ENCODE measurements around the gene DEPDC5. TPM values are rescaled to one million over a fixed set of nuclear protein-coding genes. Genes with fewer than 3 reads are reported as not detected.

The DEPDC5 gene
- total RNA-seq, 6 experiments from 2014 or later, result 9.7 to 14.3 (median 12.5) TPM

- no peaks in the 10 kb centered on the region for H3K9me3 Mint-ChIP-seq
- peaks cover 15% of the 10 kb centered on the region for H3K36me3 Mint-ChIP-seq (ENCODE audit: low read depth)
- no peak overlapping the region for H3K4me3 Mint-ChIP-seq
- H3K27ac Mint-ChIP-seq, result no peak overlapping the region
- peaks cover 45% of the 10 kb centered on the region for H3K4me1 Mint-ChIP-seq (ENCODE audit: low read depth)
- DNase-seq, result no peak
- no peak for TF ChIP-seq CTCF (IDR thresholded peaks at IDR 0.05)
- no peaks in the 10 kb centered on the region; the same call in none of the 2 replicates for H3K27me3 Mint-ChIP-seq (ENCODE audit: insufficient read depth)
These were observed 194.2 kb downstream of the DEPDC5 start for GRCh38 chr22:31948002-31948401.

- no peak for DNase-seq
- Mint-ChIP-seq H3K36me3 (ENCODE audit: low read depth) (peaks cover 32% of the 10 kb centered on the region), H3K4me3 (0 out of 2 replicates have a peak overlapping the region, but pooled peaks have one; percentile 17), H3K27ac (peak overlapping the region; percentile 86), H3K4me1 (ENCODE audit: low read depth) (peaks cover 58% of the 10 kb centered on the region), H3K9me3 (no peaks in the 10 kb centered on the region), H3K27me3 (ENCODE audit: insufficient read depth) (no peaks in the 10 kb centered on the region; the same call in 1 of the 2 replicates)
- TF ChIP-seq CTCF (IDR thresholded peaks at IDR 0.05), result peak; percentile 18; the same call in 1 of the 2 replicates
These were observed 196.4 kb downstream of the DEPDC5 start for GRCh38 chr22:31950226-31950625.

- no peaks in the 10 kb centered on the region for H3K9me3 Mint-ChIP-seq
- H3K4me1 Mint-ChIP-seq (ENCODE audit: low read depth), result peaks cover 65% of the 10 kb centered on the region
- no peaks in the 10 kb centered on the region; the same call in 1 of the 2 replicates for H3K27me3 Mint-ChIP-seq (ENCODE audit: insufficient read depth)
- TF ChIP-seq CTCF (IDR thresholded peaks at IDR 0.05), result no peak
- peak overlapping the region; percentile 34 for H3K4me3 Mint-ChIP-seq
- H3K27ac Mint-ChIP-seq, result peak overlapping the region; percentile 88
- peaks cover 41% of the 10 kb centered on the region for H3K36me3 Mint-ChIP-seq (ENCODE audit: low read depth)
- no peak for DNase-seq
These were observed 197.6 kb downstream of the DEPDC5 start for GRCh38 chr22:31951194-31952093.

GRCh38 chr22:31952094-31952401 lies 198.2 kb downstream of the DEPDC5 start:
- H3K27me3 Mint-ChIP-seq (ENCODE audit: insufficient read depth), result no peaks in the 10 kb centered on the region; the same call in 1 of the 2 replicates
- peak overlapping the region; percentile 88 for H3K27ac Mint-ChIP-seq
- peaks cover 47% of the 10 kb centered on the region for H3K36me3 Mint-ChIP-seq (ENCODE audit: low read depth)
- peaks cover 65% of the 10 kb centered on the region for H3K4me1 Mint-ChIP-seq (ENCODE audit: low read depth)
- H3K9me3 Mint-ChIP-seq, result no peaks in the 10 kb centered on the region
- peak; percentile 9 for DNase-seq
- peak; percentile 44; the same call in 1 of the 2 replicates for TF ChIP-seq CTCF (IDR thresholded peaks at IDR 0.05)
- H3K4me3 Mint-ChIP-seq, result peak overlapping the region; percentile 34

- Mint-ChIP-seq H3K9me3 (no peaks in the 10 kb centered on the region), H3K36me3 (ENCODE audit: low read depth) (peaks cover 48% of the 10 kb centered on the region), H3K4me3 (peak overlapping the region; percentile 34), H3K27ac (peak overlapping the region; percentile 88), H3K27me3 (ENCODE audit: insufficient read depth) (no peaks in the 10 kb centered on the region; the same call in 1 of the 2 replicates), H3K4me1 (ENCODE audit: low read depth) (peaks cover 65% of the 10 kb centered on the region)
- peak; percentile 87 for DNase-seq
- TF ChIP-seq CTCF (IDR thresholded peaks at IDR 0.05), result no peak; the same call in 1 of the 2 replicates
These were observed 198.7 kb downstream of the DEPDC5 start for GRCh38 chr22:31952472-31952871.
